A549 (cell line): ENCODE measurements around the gene CACNA1C. TPM values are rescaled to one million over a fixed set of nuclear protein-coding genes. Genes with fewer than 3 reads are reported as not detected.

Source experiments
- ATAC-seq, 2 experiments: fragments of 200-7000 bp in 1 of 2; fragments of >200 bp in 1 of 2; cut with Nextera tagmentation in 1 of 2; cut with Tn5 transposase in 1 of 2; 3 replicates each; pipeline versions ENCODE4 v1.8.0 to v1.9.1; 2018 to 2020; ENCODE audit warnings: mild to moderate bottlenecking in 1 of 2, moderate library complexity in 1 of 2
- CTCF ChIA-PET: fragments of 300-600 bp; sonication (Branson Sonifier 250); formaldehyde crosslinking; extraction: SDS; loops from one replicate; lab custom pipeline; 2021; ENCODE audit warnings: antibody characterized with exemption, inconsistent platforms; lab: Yijun Ruan, JAX
- POLR2A ChIA-PET: fragments of 350-600 bp; formaldehyde crosslinking; extraction: SDS; loops from one replicate; lab custom pipeline; 2021; ENCODE audit warnings: antibody characterized with exemption, inconsistent platforms; lab: Yijun Ruan, JAX
- DNase-seq, 2 experiments: peaks; one replicate each; pipeline versions ENCODE4 v3.0.0 to v3.0.0-alpha.2; 2011 to 2016; ENCODE audit warnings: low read depth in 1 of 2, low spot score in 1 of 2
- FAIRE-seq: peaks from 2 replicates; lab custom pipeline; 2011; peaks lifted over from hg19 to GRCh38; lab: Jason Lieb, UNC
- H3K27ac ChIP-seq, 2 experiments: fragments of >200 bp; sonication (Bioruptor Twin); formaldehyde crosslinking; 3 replicates each; pipeline ENCODE4 v1.5.1; 2016 to 2017
- H3K4me1 ChIP-seq: fragments of >200 bp; sonication (Bioruptor Twin); formaldehyde crosslinking; 3 replicates; pipeline ENCODE4 v1.6.1; 2016
- H3K4me2 ChIP-seq: fragments of >200 bp; sonication (Bioruptor Twin); formaldehyde crosslinking; 3 replicates; pipeline ENCODE4 v1.6.1; 2016
- H3K4me3 ChIP-seq: fragments of >200 bp; sonication (Bioruptor Twin); formaldehyde crosslinking; 3 replicates; pipeline ENCODE4 v1.5.1; 2016
- H3K9me3 ChIP-seq: fragments of >200 bp; sonication (Bioruptor Twin); formaldehyde crosslinking; 3 replicates; pipeline ENCODE4 v1.6.1; 2016
- CBX2 ChIP-seq: fragments of 200-600 bp; sonication (generic); IDR thresholded peaks from 2 replicates; pipeline ENCODE4 v1.6.1; 2016; ENCODE audit warnings: low read depth, mild to moderate bottlenecking, borderline replicate concordance
- CEBPB ChIP-seq, 2 experiments: fragments of >200 bp in 1 of 2; sonication (Bioruptor Twin) in 1 of 2; formaldehyde crosslinking in 1 of 2; IDR thresholded peaks; 2 replicates each; pipeline ENCODE4 v1.6.1; 2012 to 2016
- E2F6 ChIP-seq: IDR thresholded peaks from 2 replicates; pipeline ENCODE4 v1.6.1; 2012; ENCODE audit warnings: low read depth, borderline replicate concordance
- EHF ChIP-seq: fragments of 250-450 bp; sonication (Bioruptor Pico); IDR thresholded peaks from 2 replicates; pipeline ENCODE4 v1.5.0; 2020; ENCODE audit warnings: mild to moderate bottlenecking
- ELK1 ChIP-seq: fragments of 150-350 bp; IDR thresholded peaks from 2 replicates; pipeline ENCODE4 v1.6.1; 2014; ENCODE audit warnings: low read depth, mild to moderate bottlenecking, low read length
- EP300 ChIP-seq, 2 experiments: fragments of >200 bp; sonication (Bioruptor Twin); formaldehyde crosslinking; IDR thresholded peaks; 2 replicates in 1 of 2; 3 replicates in 1 of 2; pipeline ENCODE4 v1.6.1; 2016 to 2017
- ESRRA ChIP-seq: fragments of 150-350 bp; IDR thresholded peaks from 2 replicates; pipeline ENCODE4 v1.6.1; 2014; ENCODE audit warnings: mild to moderate bottlenecking, low read length, borderline replicate concordance
- FOSB ChIP-seq: fragments of 250-450 bp; sonication (Bioruptor Pico); IDR thresholded peaks from 2 replicates; pipeline ENCODE4 v1.5.0; 2020; ENCODE audit warnings: mild to moderate bottlenecking, moderate library complexity
- HDAC2 ChIP-seq: fragments of 200-600 bp; sonication (generic); IDR thresholded peaks from 2 replicates; pipeline ENCODE4 v1.6.1; 2016
- HES2 ChIP-seq: fragments of >200 bp; sonication (Bioruptor Twin); formaldehyde crosslinking; IDR thresholded peaks from 2 replicates; pipeline ENCODE4 v1.6.1; 2016
- HEYL ChIP-seq: fragments of 250-450 bp; sonication (Bioruptor Pico); IDR thresholded peaks from 2 replicates; pipeline ENCODE4 v1.8.0; 2021; ENCODE audit warnings: mild to moderate bottlenecking, moderate library complexity
- HOXB5 ChIP-seq: fragments of 250-450 bp; sonication (Bioruptor Pico); IDR thresholded peaks from 2 replicates; pipeline ENCODE4 v1.5.0; 2020; ENCODE audit warnings: mild to moderate bottlenecking, moderate library complexity
- KDM1A ChIP-seq: fragments of 200-600 bp; sonication (generic); IDR thresholded peaks from 2 replicates; pipeline ENCODE4 v1.6.1; 2016; ENCODE audit warnings: low read depth, mild to moderate bottlenecking
- KDM5A ChIP-seq: fragments of 200-600 bp; sonication (generic); IDR thresholded peaks from 2 replicates; pipeline ENCODE4 v1.6.1; 2016; ENCODE audit warnings: antibody characterized with exemption, mild to moderate bottlenecking
- MAFK ChIP-seq: fragments of 450-650 bp; IDR thresholded peaks from 2 replicates; pipeline ENCODE4 v1.6.1; 2014; ENCODE audit not compliant: partially characterized antibody
- MAX ChIP-seq: IDR thresholded peaks from 2 replicates; pipeline ENCODE4 v1.6.1; 2012
- MAZ ChIP-seq: fragments of 150-350 bp; IDR thresholded peaks from 2 replicates; pipeline ENCODE4 v1.6.1; 2014; ENCODE audit warnings: antibody characterized with exemption, low read depth, low read length, borderline replicate concordance
- MYC ChIP-seq: IDR thresholded peaks from 2 replicates; pipeline ENCODE4 v1.6.1; 2012; ENCODE audit warnings: mild to moderate bottlenecking, inconsistent platforms, low read length, improper control_type of control experiment, borderline replicate concordance
- PBX3 ChIP-seq: IDR thresholded peaks from 2 replicates; pipeline ENCODE4 v1.6.1; 2012
- PHF8 ChIP-seq: fragments of 200-600 bp; sonication (generic); IDR thresholded peaks from 2 replicates; pipeline ENCODE4 v1.6.1; 2016; ENCODE audit warnings: low read depth, mild to moderate bottlenecking, antibody characterized with exemption, moderate library complexity, borderline replicate concordance
- POLR2A ChIP-seq: IDR thresholded peaks from 2 replicates; pipeline ENCODE4 v1.6.1; 2012; ENCODE audit warnings: mild to moderate bottlenecking, low read length
- RARB ChIP-seq: fragments of 250-450 bp; sonication (Bioruptor Pico); IDR thresholded peaks from 2 replicates; pipeline ENCODE4 v1.8.0; 2021; ENCODE audit warnings: mild to moderate bottlenecking, moderate library complexity
- RFX5 ChIP-seq: fragments of 450-650 bp; IDR thresholded peaks from 2 replicates; pipeline ENCODE4 v1.7.1; 2014; ENCODE audit warnings: antibody characterized with exemption, mild to moderate bottlenecking, moderate library complexity
- SMC3 ChIP-seq: fragments of >200 bp; sonication (Bioruptor Twin); formaldehyde crosslinking; IDR thresholded peaks from 3 replicates; pipeline ENCODE4 v1.6.1; 2018; ENCODE audit warnings: inconsistent platforms
- TP53 ChIP-seq: fragments of 250-450 bp; sonication (Bioruptor Pico); IDR thresholded peaks from 2 replicates; pipeline ENCODE4 v1.5.0; 2021; ENCODE audit warnings: mild to moderate bottlenecking, moderate library complexity
- ZC3H11A ChIP-seq: fragments of 450-650 bp; IDR thresholded peaks from 2 replicates; pipeline ENCODE4 v1.6.1; 2014; ENCODE audit warnings: antibody characterized with exemption, mild to moderate bottlenecking
- ZNF302 ChIP-seq: fragments of 250-450 bp; sonication (Bioruptor Pico); IDR thresholded peaks from 2 replicates; pipeline ENCODE4 v1.9.0; 2021; ENCODE audit warnings: inconsistent platforms, mild to moderate bottlenecking, moderate library complexity
- ZSCAN20 ChIP-seq: fragments of 250-450 bp; sonication (Bioruptor Pico); IDR thresholded peaks from 2 replicates; pipeline ENCODE4 v1.8.0; 2022; ENCODE audit warnings: mild to moderate bottlenecking, moderate library complexity
- WGBS: methylation state at CpG from one replicate; pipeline ENCODE4 v1.1.6; 2017; ENCODE audit errors: missing lambda C conversion rate; 5-methylcytosine and 5-hydroxymethylcytosine counted together
- polyA plus RNA-seq, 4 experiments: library from polyadenylated mRNA; depleted of rRNA in 3 of 4; stranded (reverse); fragments of >200 nt; fragmentation: RNase III in 1 of 4; extraction: RNeasy Plus Mini Kit Qiagen cat#74134 plus additional on column Dnase treatment in 1 of 4; gene quantifications; 2 replicates in 3 of 4; 3 replicates in 1 of 4; pipeline ENCODE4 v1.2.3, GENCODE V29; 2011 to 2017

CACNA1C gene
- polyA plus RNA-seq, 2 of the 4 experiments (the other 2 are of a cell fraction): not detected

- ATAC-seq (no peak), FAIRE-seq (no peak), DNase-seq (no peak)
- no peak for TF ChIP-seq PBX3
- no peak for TF ChIP-seq SMC3
- TF ChIP-seq ZSCAN20 (CRISPR knock-in tag): no peak
- no peak for TF ChIP-seq CEBPB (IDR thresholded peaks at IDR 0.05)
- no peak for TF ChIP-seq MAX
- TF ChIP-seq MAZ: no peak
- Histone ChIP-seq H3K4me2 (no peak overlapping the region), H3K4me3 (no peak overlapping the region), H3K27ac (no peak overlapping the region), H3K9me3 (no peaks in the 10 kb centered on the region), H3K4me1 (no peaks in the 10 kb centered on the region)
- 32% methylated on average over 10 of the region's 10 CpGs for WGBS
- ChIA-PET CTCF (interaction anchor here (2.5 kb wide), 1 partner anchor 22 kb away, joined by 13 read pairs; no protein-coding TSS in a partner anchor), POLR2A (no interaction called here)
Measured at GRCh38 chr12:2561367-2561766, 508.6 kb downstream of the CACNA1C start.

GRCh38 chr12:2562400-2562799, 509.6 kb downstream of the CACNA1C start:
- Histone ChIP-seq H3K27ac (no peak overlapping the region), H3K9me3 (no peaks in the 10 kb centered on the region), H3K4me3 (no peak overlapping the region), H3K4me2 (no peak overlapping the region), H3K4me1 (no peaks in the 10 kb centered on the region)
- CTCF ChIA-PET: interaction anchor here (2.5 kb wide), 1 partner anchor 21 kb away, joined by 13 read pairs; no protein-coding TSS in a partner anchor
- POLR2A ChIA-PET: no interaction called here
- DNase-seq: no peak
- TF ChIP-seq POLR2A (no peak), CBX2 (no peak), TP53 (no peak), EHF (CRISPR knock-in tag) (no peak), HDAC2 (no peak), EP300 (IDR thresholded peaks at IDR 0.05) (no peak), RARB (no peak), PHF8 (no peak)
- no peak for ATAC-seq
- WGBS: 4% methylated on average over 3 of the region's 3 CpGs
- no peak for FAIRE-seq

- WGBS: 40% methylated on average over 6 of the region's 6 CpGs
- Histone ChIP-seq H3K4me2 (no peak overlapping the region), H3K27ac (no peak overlapping the region), H3K4me1 (no peaks in the 10 kb centered on the region), H3K4me3 (no peak overlapping the region), H3K9me3 (no peaks in the 10 kb centered on the region)
- CTCF ChIA-PET: no interaction called here
- ATAC-seq (no peak), FAIRE-seq (no peak), DNase-seq (no peak)
- TF ChIP-seq ZC3H11A (no peak), RFX5 (no peak), MAX (no peak), EHF (CRISPR knock-in tag) (no peak), FOSB (no peak), POLR2A (no peak)
- POLR2A ChIA-PET: no interaction called here
Measured at GRCh38 chr12:2563709-2564108, 510.9 kb downstream of the CACNA1C start.

GRCh38 chr12:2566161-2566560, 513.4 kb downstream of the CACNA1C start:
- Histone ChIP-seq H3K27ac (no peak overlapping the region), H3K4me2 (no peak overlapping the region), H3K4me1 (no peaks in the 10 kb centered on the region), H3K4me3 (no peak overlapping the region), H3K9me3 (no peaks in the 10 kb centered on the region)
- 36% methylated on average over 12 of the region's 12 CpGs for WGBS
- no peak for ATAC-seq
- ChIA-PET CTCF (interaction anchor here (1.1 kb wide), 1 partner anchor 17 kb away, joined by 4 read pairs; no protein-coding TSS in a partner anchor), POLR2A (no interaction called here)
- TF ChIP-seq ELK1 (no peak), HES2 (no peak), HOXB5 (CRISPR knock-in tag) (no peak), EHF (CRISPR knock-in tag) (no peak), HEYL (no peak), KDM1A (no peak), RARB (no peak), RFX5 (no peak), TP53 (no peak), POLR2A (no peak), MYC (no peak), E2F6 (no peak), MAFK (no peak), PHF8 (no peak), ESRRA (no peak), ZNF302 (CRISPR knock-in tag) (no peak), PBX3 (no peak), KDM5A (no peak), SMC3 (no peak)
- DNase-seq: no peak
- FAIRE-seq: no peak
